ENCODE measurements around the gene DYRK2.

DYRK2 gene

GRCh38 chr12:67694306-67694900 is 45.9 kb downstream of the DYRK2 start:
- H3K9me3 ChIP-seq (ENCODE audit: control insufficient read depth, low read depth, low read length), result no peaks in the 10 kb centered on the region
- no peaks in the 10 kb centered on the region for H3K4me1 ChIP-seq (ENCODE audit: control insufficient read depth, low read depth, low read length)
- H3K36me3 ChIP-seq (ENCODE audit: control insufficient read depth, low read depth, low read length), result no peaks in the 10 kb centered on the region
- no peak overlapping the region for H3K4me3 ChIP-seq (ENCODE audit: low read length)
- H3K9ac ChIP-seq (ENCODE audit: low read length), result no peak overlapping the region
- no peaks in the 10 kb centered on the region for H3K27me3 ChIP-seq (ENCODE audit: control insufficient read depth, insufficient read depth, low read length)
- H3K27ac ChIP-seq (ENCODE audit: low read length), result no peak overlapping the region

GRCh38 chr12:67695974-67696373 is 47.4 kb downstream of the DYRK2 start:
- H3K9me3 ChIP-seq (ENCODE audit: control insufficient read depth, low read depth, low read length), result no peaks in the 10 kb centered on the region
- H3K4me3 ChIP-seq (ENCODE audit: low read length), result no peak overlapping the region
- no peak overlapping the region for H3K27ac ChIP-seq (ENCODE audit: low read length)
- H3K36me3 ChIP-seq (ENCODE audit: control insufficient read depth, low read depth, low read length), result no peaks in the 10 kb centered on the region
- H3K4me1 ChIP-seq (ENCODE audit: control insufficient read depth, low read depth, low read length), result no peaks in the 10 kb centered on the region
- no peaks in the 10 kb centered on the region for H3K27me3 ChIP-seq (ENCODE audit: control insufficient read depth, insufficient read depth, low read length)
- no peak overlapping the region for H3K9ac ChIP-seq (ENCODE audit: low read length)

DNA sequence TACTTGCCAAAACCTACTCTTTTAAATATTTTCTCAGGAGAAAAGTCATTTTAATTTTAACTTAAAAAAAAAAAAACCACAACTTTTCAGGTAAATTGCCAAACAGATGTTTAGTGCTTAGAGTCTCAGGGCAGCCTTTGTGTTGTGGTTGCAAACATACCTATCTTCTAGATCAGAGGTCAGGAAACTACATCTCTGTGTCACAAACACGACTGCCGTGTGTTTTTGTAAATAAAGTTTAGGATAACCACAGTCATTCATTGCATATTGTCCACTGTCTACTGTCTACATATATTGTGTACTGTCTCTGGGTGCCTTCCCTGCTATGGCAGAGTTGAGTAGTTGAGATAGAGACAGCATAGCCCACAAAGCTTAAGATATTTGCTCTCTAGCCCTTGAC is 48.9 kb downstream of the DYRK2 start:
- no peaks in the 10 kb centered on the region for H3K4me1 ChIP-seq (ENCODE audit: control insufficient read depth, low read depth, low read length)
- H3K27ac ChIP-seq (ENCODE audit: low read length), result no peak overlapping the region
- H3K4me3 ChIP-seq (ENCODE audit: low read length), result no peak overlapping the region
- H3K36me3 ChIP-seq (ENCODE audit: control insufficient read depth, low read depth, low read length), result no peaks in the 10 kb centered on the region
- H3K9me3 ChIP-seq (ENCODE audit: control insufficient read depth, low read depth, low read length), result no peaks in the 10 kb centered on the region
- H3K9ac ChIP-seq (ENCODE audit: low read length), result no peak overlapping the region
- no peaks in the 10 kb centered on the region for H3K27me3 ChIP-seq (ENCODE audit: control insufficient read depth, insufficient read depth, low read length)

GRCh38 chr12:67697967-67698366 is 49.4 kb downstream of the DYRK2 start:
- Histone ChIP-seq H3K36me3 (ENCODE audit: control insufficient read depth, low read depth, low read length) (no peaks in the 10 kb centered on the region), H3K9me3 (ENCODE audit: control insufficient read depth, low read depth, low read length) (no peaks in the 10 kb centered on the region), H3K4me1 (ENCODE audit: control insufficient read depth, low read depth, low read length) (no peaks in the 10 kb centered on the region), H3K27me3 (ENCODE audit: control insufficient read depth, insufficient read depth, low read length) (no peaks in the 10 kb centered on the region), H3K4me3 (ENCODE audit: low read length) (no peak overlapping the region), H3K27ac (ENCODE audit: low read length) (no peak overlapping the region), H3K9ac (ENCODE audit: low read length) (no peak overlapping the region)

- H3K27ac ChIP-seq (ENCODE audit: low read length), result no peak overlapping the region
- no peaks in the 10 kb centered on the region for H3K4me1 ChIP-seq (ENCODE audit: control insufficient read depth, low read depth, low read length)
- no peaks in the 10 kb centered on the region for H3K27me3 ChIP-seq (ENCODE audit: control insufficient read depth, insufficient read depth, low read length)
- H3K36me3 ChIP-seq (ENCODE audit: control insufficient read depth, low read depth, low read length), result no peaks in the 10 kb centered on the region
- H3K4me3 ChIP-seq (ENCODE audit: low read length), result no peak overlapping the region
- H3K9ac ChIP-seq (ENCODE audit: low read length), result no peak overlapping the region
- H3K9me3 ChIP-seq (ENCODE audit: control insufficient read depth, low read depth, low read length), result no peaks in the 10 kb centered on the region
These were observed 50.4 kb downstream of the DYRK2 start for GRCh38 chr12:67698672-67699581.

GRCh38 chr12:67701121-67701520 is 52.6 kb downstream of the DYRK2 start:
- H3K4me1 ChIP-seq (ENCODE audit: control insufficient read depth, low read depth, low read length), result no peaks in the 10 kb centered on the region
- no peaks in the 10 kb centered on the region for H3K36me3 ChIP-seq (ENCODE audit: control insufficient read depth, low read depth, low read length)
- H3K27ac ChIP-seq (ENCODE audit: low read length), result no peak overlapping the region
- no peaks in the 10 kb centered on the region for H3K27me3 ChIP-seq (ENCODE audit: control insufficient read depth, insufficient read depth, low read length)
- H3K4me3 ChIP-seq (ENCODE audit: low read length), result no peak overlapping the region
- H3K9ac ChIP-seq (ENCODE audit: low read length), result no peak overlapping the region
- no peaks in the 10 kb centered on the region for H3K9me3 ChIP-seq (ENCODE audit: control insufficient read depth, low read depth, low read length)

- no peaks in the 10 kb centered on the region for H3K36me3 ChIP-seq (ENCODE audit: control insufficient read depth, low read depth, low read length)
- H3K27me3 ChIP-seq (ENCODE audit: control insufficient read depth, insufficient read depth, low read length), result no peaks in the 10 kb centered on the region
- H3K4me1 ChIP-seq (ENCODE audit: control insufficient read depth, low read depth, low read length), result no peaks in the 10 kb centered on the region
- no peak overlapping the region for H3K4me3 ChIP-seq (ENCODE audit: low read length)
- H3K27ac ChIP-seq (ENCODE audit: low read length), result no peak overlapping the region
- H3K9ac ChIP-seq (ENCODE audit: low read length), result no peak overlapping the region
- no peaks in the 10 kb centered on the region for H3K9me3 ChIP-seq (ENCODE audit: control insufficient read depth, low read depth, low read length)
These were observed 53.6 kb downstream of the DYRK2 start for GRCh38 chr12:67702136-67702535.

- Histone ChIP-seq H3K4me1 (ENCODE audit: control insufficient read depth, low read depth, low read length) (no peaks in the 10 kb centered on the region), H3K36me3 (ENCODE audit: control insufficient read depth, low read depth, low read length) (no peaks in the 10 kb centered on the region), H3K4me3 (ENCODE audit: low read length) (no peak overlapping the region), H3K27me3 (ENCODE audit: control insufficient read depth, insufficient read depth, low read length) (no peaks in the 10 kb centered on the region), H3K27ac (ENCODE audit: low read length) (no peak overlapping the region), H3K9me3 (ENCODE audit: control insufficient read depth, low read depth, low read length) (no peaks in the 10 kb centered on the region), H3K9ac (ENCODE audit: low read length) (no peak overlapping the region)
These were observed 55.5 kb downstream of the DYRK2 start for GRCh38 chr12:67704071-67704470.

DNA sequence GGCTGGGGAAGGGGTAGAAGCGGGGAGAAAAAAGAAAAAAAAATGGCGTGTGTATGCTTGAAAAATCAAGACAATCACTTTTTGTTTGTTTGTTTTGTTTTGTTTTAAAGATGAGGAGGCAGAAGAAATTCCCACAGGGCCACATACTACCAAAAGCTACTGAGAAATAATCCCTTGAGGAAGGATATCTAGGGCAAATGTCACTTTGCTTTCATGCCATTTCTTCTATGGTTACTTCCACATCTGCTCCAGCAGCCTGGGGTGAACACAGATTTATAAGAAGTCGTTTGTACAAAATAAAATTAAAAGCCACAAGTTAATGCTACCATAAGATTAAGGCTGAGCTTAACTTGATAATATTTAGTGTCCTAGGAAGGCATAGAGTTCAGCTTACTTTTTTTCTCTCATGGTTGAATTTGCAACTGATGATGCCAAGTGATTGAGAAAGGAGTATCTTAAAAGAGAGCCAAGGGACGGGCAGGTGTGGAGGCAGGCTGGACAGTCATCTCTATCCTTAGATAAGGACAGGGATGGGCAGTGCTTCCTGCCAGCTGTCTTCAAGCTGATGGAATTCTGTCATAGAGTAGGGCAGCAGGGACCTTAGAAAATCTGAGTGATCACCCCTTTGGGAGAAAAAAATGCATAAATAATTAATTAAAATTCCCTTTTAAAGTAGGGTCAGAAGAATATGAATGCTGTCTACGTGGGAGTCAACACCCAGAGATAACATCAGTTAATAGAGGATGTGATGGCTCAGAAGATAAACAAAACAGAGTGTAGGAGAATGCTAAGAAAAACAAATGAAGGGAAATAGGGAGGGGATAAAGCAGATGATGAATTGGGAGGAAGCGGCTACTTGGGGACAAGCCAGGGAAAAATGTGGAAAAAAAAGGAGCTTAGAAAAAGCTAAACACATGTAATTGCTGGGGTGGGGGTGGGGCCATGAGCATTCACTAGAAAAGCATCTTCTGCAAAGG is 57.1 kb downstream of the DYRK2 start:
- no peaks in the 10 kb centered on the region for H3K4me1 ChIP-seq (ENCODE audit: control insufficient read depth, low read depth, low read length)
- no peak overlapping the region for H3K4me3 ChIP-seq (ENCODE audit: low read length)
- no peak overlapping the region for H3K9ac ChIP-seq (ENCODE audit: low read length)
- no peaks in the 10 kb centered on the region for H3K36me3 ChIP-seq (ENCODE audit: control insufficient read depth, low read depth, low read length)
- no peaks in the 10 kb centered on the region for H3K27me3 ChIP-seq (ENCODE audit: control insufficient read depth, insufficient read depth, low read length)
- H3K9me3 ChIP-seq (ENCODE audit: control insufficient read depth, low read depth, low read length), result no peaks in the 10 kb centered on the region
- no peak overlapping the region for H3K27ac ChIP-seq (ENCODE audit: low read length)

DNA sequence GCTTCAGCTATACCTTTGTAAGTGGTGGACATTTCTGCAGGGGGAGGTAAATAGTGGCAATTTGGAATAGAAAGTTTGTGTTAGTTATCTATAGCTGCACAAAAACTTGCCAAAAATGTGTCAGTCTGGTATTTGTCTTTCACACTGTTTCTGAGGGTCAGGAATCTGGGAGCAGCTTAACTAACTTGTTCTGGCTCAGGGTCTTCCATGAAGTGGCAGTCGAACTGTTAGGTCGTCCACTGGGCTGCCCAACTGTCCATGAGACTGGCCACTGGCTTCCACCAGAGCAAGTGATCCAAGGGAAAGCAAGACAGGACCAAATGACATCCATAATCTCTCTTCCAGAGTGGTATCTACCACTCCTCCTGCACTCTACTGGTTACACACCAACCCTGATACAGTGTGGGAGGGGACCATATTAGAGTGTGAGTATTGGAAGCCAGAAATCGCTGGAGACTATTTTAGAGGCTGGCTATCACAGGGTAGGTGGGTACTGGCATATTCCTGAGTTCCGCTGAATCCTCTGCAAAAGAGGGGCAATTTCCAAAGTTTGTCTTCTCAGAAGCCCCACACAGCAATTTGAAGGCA is 60.9 kb downstream of the DYRK2 start:
- no peak overlapping the region for H3K27ac ChIP-seq (ENCODE audit: low read length)
- no peak overlapping the region for H3K4me3 ChIP-seq (ENCODE audit: low read length)
- H3K9me3 ChIP-seq (ENCODE audit: control insufficient read depth, low read depth, low read length), result no peaks in the 10 kb centered on the region
- no peak overlapping the region for H3K9ac ChIP-seq (ENCODE audit: low read length)
- no peaks in the 10 kb centered on the region for H3K4me1 ChIP-seq (ENCODE audit: control insufficient read depth, low read depth, low read length)
- no peaks in the 10 kb centered on the region for H3K36me3 ChIP-seq (ENCODE audit: control insufficient read depth, low read depth, low read length)
- H3K27me3 ChIP-seq (ENCODE audit: control insufficient read depth, insufficient read depth, low read length), result no peaks in the 10 kb centered on the region

GRCh38 chr12:67710582-67710981 is 62.0 kb downstream of the DYRK2 start:
- Histone ChIP-seq H3K9me3 (ENCODE audit: control insufficient read depth, low read depth, low read length) (no peaks in the 10 kb centered on the region), H3K9ac (ENCODE audit: low read length) (no peak overlapping the region), H3K4me3 (ENCODE audit: low read length) (no peak overlapping the region), H3K4me1 (ENCODE audit: control insufficient read depth, low read depth, low read length) (no peaks in the 10 kb centered on the region), H3K27me3 (ENCODE audit: control insufficient read depth, insufficient read depth, low read length) (no peaks in the 10 kb centered on the region), H3K27ac (ENCODE audit: low read length) (no peak overlapping the region), H3K36me3 (ENCODE audit: control insufficient read depth, low read depth, low read length) (no peaks in the 10 kb centered on the region)
